ENCODE data around the gene ETHE1. TPM values are rescaled to one million over a fixed set of nuclear protein-coding genes. Genes with fewer than 3 reads are reported as not detected.

The ETHE1 gene
- total RNA-seq, 2 donors from 2014 or later = 13.0 to 15.2 TPM

GRCh38 chr19:43476606-43477005, 50.4 kb downstream of the ETHE1 start:
- H3K27ac Mint-ChIP-seq = no peak overlapping the region
- no peak for DNase-seq
- no peaks in the 10 kb centered on the region for H3K9me3 ChIP-seq (ENCODE audit: control insufficient read depth, low read length)
- no peak overlapping the region for H3K4me3 Mint-ChIP-seq
- no peaks in the 10 kb centered on the region for H3K36me3 ChIP-seq (ENCODE audit: control insufficient read depth, insufficient read depth, low read length)
- no peaks in the 10 kb centered on the region for H3K4me1 Mint-ChIP-seq
- H3K9ac ChIP-seq (ENCODE audit: extremely low read depth, low read length, poor library complexity, severe bottlenecking) = no peak overlapping the region
- H3K4me3 ChIP-seq (ENCODE audit: low read length) = no peak overlapping the region
- no peaks in the 10 kb centered on the region for H3K27me3 ChIP-seq (ENCODE audit: control insufficient read depth, insufficient read depth, low read length, poor library complexity, severe bottlenecking)
- no peaks in the 10 kb centered on the region for H3K9me3 Mint-ChIP-seq
- peaks cover 17% of the 10 kb centered on the region for H3K27me3 Mint-ChIP-seq (ENCODE audit: insufficient read depth)
- H3K27ac ChIP-seq (ENCODE audit: low read depth, low read length) = no peak overlapping the region
- no peaks in the 10 kb centered on the region for H3K4me1 ChIP-seq (ENCODE audit: control insufficient read depth, insufficient read depth, low read length)
- TF ChIP-seq, protein P1, sequence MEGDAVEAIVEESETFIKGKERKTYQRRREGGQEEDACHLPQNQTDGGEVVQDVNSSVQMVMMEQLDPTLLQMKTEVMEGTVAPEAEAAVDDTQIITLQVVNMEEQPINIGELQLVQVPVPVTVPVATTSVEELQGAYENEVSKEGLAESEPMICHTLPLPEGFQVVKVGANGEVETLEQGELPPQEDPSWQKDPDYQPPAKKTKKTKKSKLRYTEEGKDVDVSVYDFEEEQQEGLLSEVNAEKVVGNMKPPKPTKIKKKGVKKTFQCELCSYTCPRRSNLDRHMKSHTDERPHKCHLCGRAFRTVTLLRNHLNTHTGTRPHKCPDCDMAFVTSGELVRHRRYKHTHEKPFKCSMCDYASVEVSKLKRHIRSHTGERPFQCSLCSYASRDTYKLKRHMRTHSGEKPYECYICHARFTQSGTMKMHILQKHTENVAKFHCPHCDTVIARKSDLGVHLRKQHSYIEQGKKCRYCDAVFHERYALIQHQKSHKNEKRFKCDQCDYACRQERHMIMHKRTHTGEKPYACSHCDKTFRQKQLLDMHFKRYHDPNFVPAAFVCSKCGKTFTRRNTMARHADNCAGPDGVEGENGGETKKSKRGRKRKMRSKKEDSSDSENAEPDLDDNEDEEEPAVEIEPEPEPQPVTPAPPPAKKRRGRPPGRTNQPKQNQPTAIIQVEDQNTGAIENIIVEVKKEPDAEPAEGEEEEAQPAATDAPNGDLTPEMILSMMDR (conservative IDR thresholded peaks at IDR 0.05) = no peak
- no peaks in the 10 kb centered on the region for H3K36me3 Mint-ChIP-seq (ENCODE audit: low read depth)

DNA sequence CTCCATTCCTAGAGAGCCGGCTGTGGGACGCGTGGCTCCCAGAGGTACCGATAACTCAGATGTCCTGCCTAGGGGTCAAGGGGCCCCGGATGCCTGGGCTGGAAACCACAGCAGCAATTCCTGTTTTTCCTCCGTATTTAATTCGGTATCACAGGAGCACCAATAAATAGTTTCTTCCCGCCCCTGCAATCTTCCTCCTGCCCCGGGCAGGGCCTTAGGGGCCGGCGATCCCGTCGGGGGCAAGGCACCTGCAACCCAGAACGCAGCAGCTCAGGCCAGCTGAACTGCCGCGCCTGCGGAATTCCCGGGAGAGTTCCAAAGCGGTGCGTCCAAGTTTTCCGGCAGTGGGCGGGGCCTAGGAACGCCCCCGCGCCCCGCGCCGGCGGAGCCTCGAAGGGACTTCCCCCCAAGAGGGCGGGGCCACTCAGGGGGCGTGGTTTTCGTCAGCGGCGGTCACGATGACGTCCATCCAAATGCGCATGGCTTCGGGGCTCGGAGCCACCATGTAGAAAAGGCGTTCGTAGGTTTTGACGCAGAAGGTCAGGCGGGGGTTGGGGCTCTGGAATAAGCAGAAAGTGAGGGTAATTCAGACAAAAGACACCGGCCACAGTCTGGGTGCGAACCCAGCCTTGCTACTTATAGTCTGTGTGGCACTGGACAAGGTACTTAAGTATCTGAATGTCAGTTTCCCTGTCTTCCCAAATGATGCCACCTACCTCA, 51.9 kb downstream of the ETHE1 start:
- Histone ChIP-seq H3K9ac (ENCODE audit: extremely low read depth, low read length, poor library complexity, severe bottlenecking) (peak overlapping the region; percentile 60), H3K27me3 (ENCODE audit: control insufficient read depth, insufficient read depth, low read length, poor library complexity, severe bottlenecking) (no peaks in the 10 kb centered on the region), H3K36me3 (ENCODE audit: control insufficient read depth, insufficient read depth, low read length) (no peaks in the 10 kb centered on the region), H3K4me1 (ENCODE audit: control insufficient read depth, insufficient read depth, low read length) (no peaks in the 10 kb centered on the region), H3K4me3 (ENCODE audit: low read length) (peak overlapping the region; percentile 81), H3K27ac (ENCODE audit: low read depth, low read length) (peak overlapping the region; percentile 36), H3K9me3 (ENCODE audit: control insufficient read depth, low read length) (no peaks in the 10 kb centered on the region)
- Mint-ChIP-seq H3K9me3 (no peaks in the 10 kb centered on the region), H3K27me3 (ENCODE audit: insufficient read depth) (peaks cover 17% of the 10 kb centered on the region), H3K4me1 (no peaks in the 10 kb centered on the region), H3K36me3 (ENCODE audit: low read depth) (no peaks in the 10 kb centered on the region), H3K4me3 (peak overlapping the region; percentile 56), H3K27ac (peak overlapping the region; percentile 83)
- peak; percentile 98 for DNase-seq
- TF ChIP-seq, protein P1 (conservative IDR thresholded peaks at IDR 0.05) = no peak
- WGBS, 2 experiments (ENCODE audit: insufficient coverage in 1 of 2, insufficient read length in 1 of 2) = 9% methylated on average over 37 to 46 of the region's 46 CpGs

GRCh38 chr19:43474487-43474886, 52.5 kb downstream of the ETHE1 start:
- no peak for DNase-seq
- TF ChIP-seq, protein P1 (conservative IDR thresholded peaks at IDR 0.05) = no peak
- Mint-ChIP-seq H3K4me3 (peak overlapping the region; percentile 56), H3K9me3 (no peaks in the 10 kb centered on the region), H3K27me3 (ENCODE audit: insufficient read depth) (peaks cover 17% of the 10 kb centered on the region), H3K4me1 (no peaks in the 10 kb centered on the region), H3K27ac (no peak overlapping the region), H3K36me3 (ENCODE audit: low read depth) (no peaks in the 10 kb centered on the region)
- 84 to 92% methylated on average over 2 to 4 of the region's 4 CpGs for WGBS, 2 experiments (ENCODE audit: insufficient coverage in 1 of 2, insufficient read length in 1 of 2)
- peak overlapping the region; percentile 81 for H3K4me3 ChIP-seq (ENCODE audit: low read length)
- H3K36me3 ChIP-seq (ENCODE audit: control insufficient read depth, insufficient read depth, low read length) = no peaks in the 10 kb centered on the region
- H3K9ac ChIP-seq (ENCODE audit: extremely low read depth, low read length, poor library complexity, severe bottlenecking) = no peak overlapping the region
- no peak overlapping the region for H3K27ac ChIP-seq (ENCODE audit: low read depth, low read length)
- H3K27me3 ChIP-seq (ENCODE audit: control insufficient read depth, insufficient read depth, low read length, poor library complexity, severe bottlenecking) = no peaks in the 10 kb centered on the region
- H3K9me3 ChIP-seq (ENCODE audit: control insufficient read depth, low read length) = no peaks in the 10 kb centered on the region
- no peaks in the 10 kb centered on the region for H3K4me1 ChIP-seq (ENCODE audit: control insufficient read depth, insufficient read depth, low read length)

Data from endodermal cell (in vitro differentiated cells).